H1 (cell line): Measurements from ENCODE around the gene ARHGAP26. TPM values are rescaled to one million over a fixed set of nuclear protein-coding genes. Genes with fewer than 3 reads are reported as not detected.

Source experiments
- CTCF ChIP-seq, 3 experiments: IDR thresholded peaks; 1 replicate in 2 of 3; 2 replicates in 1 of 3; pipeline versions ENCODE4 v1.5.1 to v1.6.1; 2011; ENCODE audit warnings: low read length in 3 of 3, mild to moderate bottlenecking in 3 of 3, inconsistent platforms in 2 of 3, low read depth in 1 of 3, moderate library complexity in 1 of 3; ENCODE audit not compliant: insufficient read depth in 1 of 3; ENCODE audit errors: control extremely low read depth in 1 of 3
- MAX ChIP-seq: IDR thresholded peaks from 2 replicates; pipeline ENCODE4 v1.6.1; 2012; ENCODE audit warnings: inconsistent platforms
- polyA plus RNA-seq, 7 experiments: library from polyadenylated mRNA; depleted of rRNA in 3 of 7; stranded (reverse) in 5 of 7; unstranded in 2 of 7; fragments of >200 nt in 5 of 7; fragments of 200-250 nt in 2 of 7; gene quantifications; 1 replicate in 5 of 7; 2 replicates in 1 of 7; 4 replicates in 1 of 7; pipeline versions ENCODE4 v1.2.1 to v1.2.3, GENCODE V29; 2011 to 2013; ENCODE audit warnings: missing spikeins in 2 of 7, mixed read lengths in 2 of 7
- total RNA-seq: library from RNA; stranded (reverse); fragmentation: NEBNext Ultra II Directional; extraction: Animal tissue kit (Norgen Biotek cat#: 25700); gene quantifications from 2 replicates; pipeline ENCODE4 v1.2.1, GENCODE V29; 2021

ARHGAP26 gene
- total and polyA plus RNA-seq, 2 of the 8 experiments (the other 6 are each of a cell fraction or from before 2014, with no cell fraction given): 7.1 to 24.8 TPM

GRCh38 chr5:143224672-143225071 lies 454.5 kb downstream of the ARHGAP26 start (continued):
- TF ChIP-seq MAX (no peak), CTCF (IDR thresholded peaks at IDR 0.05; ENCODE audit: control extremely low read depth in 1 of 3, insufficient read depth in 1 of 3, low read depth in 1 of 3, low read length in 3 of 3) (no peak)
